Panc1 (cell line): ENCODE data around the gene SCAP.

Source experiments
- POLR2AphosphoS5 ChIP-seq: IDR thresholded peaks from 2 replicates; pipeline ENCODE4 v1.6.1; 2012; ENCODE audit warnings: mild to moderate bottlenecking, low read depth, low read length, moderate library complexity
- SIN3A ChIP-seq: IDR thresholded peaks from 2 replicates; pipeline ENCODE4 v1.6.1; 2012; ENCODE audit warnings: low read depth, mild to moderate bottlenecking, low read length, moderate library complexity, borderline replicate concordance; ENCODE audit not compliant: insufficient read depth
- TCF7L2 ChIP-seq: IDR thresholded peaks from 2 replicates; pipeline ENCODE4 v1.6.1; 2011; ENCODE audit warnings: mild to moderate bottlenecking, low read depth, low read length, inconsistent platforms
- TF ChIP-seq, protein P1 (sequence below), 2 experiments: IDR thresholded peaks; 2 replicates each; pipeline ENCODE4 v1.6.1; 2011 to 2012; ENCODE audit warnings: low read depth in 2 of 2, control low read depth in 1 of 2, low read length in 1 of 2, mild to moderate bottlenecking in 1 of 2, moderate library complexity in 1 of 2; ENCODE audit not compliant: insufficient read depth in 1 of 2
- TF ChIP-seq, protein P2 (sequence below): fragments of 450-650 bp; IDR thresholded peaks from 2 replicates; pipeline ENCODE4 v1.5.1; 2017; ENCODE audit warnings: mild to moderate bottlenecking

DNA sequence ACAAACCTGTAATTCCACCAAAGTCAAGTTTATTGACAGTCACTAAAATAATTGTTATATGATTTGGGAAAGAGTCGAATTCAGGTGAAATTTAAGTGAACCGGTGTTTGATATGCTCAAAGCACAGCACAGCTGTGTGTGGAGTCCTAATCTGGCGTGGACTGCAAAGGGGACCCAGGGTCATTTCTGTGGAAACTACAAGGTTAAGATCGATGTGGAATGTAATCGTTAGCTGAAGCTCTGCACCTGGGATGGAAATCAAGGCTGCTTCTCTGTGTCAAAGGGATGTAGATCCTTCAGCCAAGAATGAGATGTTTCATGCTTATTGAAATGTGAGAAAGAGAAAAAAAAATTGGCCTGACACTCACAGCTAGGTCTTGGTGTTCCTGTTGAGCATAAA is 39.4 kb upstream of the SCAP start:
- TF ChIP-seq, protein P1, sequence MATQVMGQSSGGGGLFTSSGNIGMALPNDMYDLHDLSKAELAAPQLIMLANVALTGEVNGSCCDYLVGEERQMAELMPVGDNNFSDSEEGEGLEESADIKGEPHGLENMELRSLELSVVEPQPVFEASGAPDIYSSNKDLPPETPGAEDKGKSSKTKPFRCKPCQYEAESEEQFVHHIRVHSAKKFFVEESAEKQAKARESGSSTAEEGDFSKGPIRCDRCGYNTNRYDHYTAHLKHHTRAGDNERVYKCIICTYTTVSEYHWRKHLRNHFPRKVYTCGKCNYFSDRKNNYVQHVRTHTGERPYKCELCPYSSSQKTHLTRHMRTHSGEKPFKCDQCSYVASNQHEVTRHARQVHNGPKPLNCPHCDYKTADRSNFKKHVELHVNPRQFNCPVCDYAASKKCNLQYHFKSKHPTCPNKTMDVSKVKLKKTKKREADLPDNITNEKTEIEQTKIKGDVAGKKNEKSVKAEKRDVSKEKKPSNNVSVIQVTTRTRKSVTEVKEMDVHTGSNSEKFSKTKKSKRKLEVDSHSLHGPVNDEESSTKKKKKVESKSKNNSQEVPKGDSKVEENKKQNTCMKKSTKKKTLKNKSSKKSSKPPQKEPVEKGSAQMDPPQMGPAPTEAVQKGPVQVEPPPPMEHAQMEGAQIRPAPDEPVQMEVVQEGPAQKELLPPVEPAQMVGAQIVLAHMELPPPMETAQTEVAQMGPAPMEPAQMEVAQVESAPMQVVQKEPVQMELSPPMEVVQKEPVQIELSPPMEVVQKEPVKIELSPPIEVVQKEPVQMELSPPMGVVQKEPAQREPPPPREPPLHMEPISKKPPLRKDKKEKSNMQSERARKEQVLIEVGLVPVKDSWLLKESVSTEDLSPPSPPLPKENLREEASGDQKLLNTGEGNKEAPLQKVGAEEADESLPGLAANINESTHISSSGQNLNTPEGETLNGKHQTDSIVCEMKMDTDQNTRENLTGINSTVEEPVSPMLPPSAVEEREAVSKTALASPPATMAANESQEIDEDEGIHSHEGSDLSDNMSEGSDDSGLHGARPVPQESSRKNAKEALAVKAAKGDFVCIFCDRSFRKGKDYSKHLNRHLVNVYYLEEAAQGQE (IDR thresholded peaks at IDR 0.05; ENCODE audit: insufficient read depth in 1 of 2, low read depth in 2 of 2, low read length in 1 of 2): no peak
- TF ChIP-seq, protein P2, sequence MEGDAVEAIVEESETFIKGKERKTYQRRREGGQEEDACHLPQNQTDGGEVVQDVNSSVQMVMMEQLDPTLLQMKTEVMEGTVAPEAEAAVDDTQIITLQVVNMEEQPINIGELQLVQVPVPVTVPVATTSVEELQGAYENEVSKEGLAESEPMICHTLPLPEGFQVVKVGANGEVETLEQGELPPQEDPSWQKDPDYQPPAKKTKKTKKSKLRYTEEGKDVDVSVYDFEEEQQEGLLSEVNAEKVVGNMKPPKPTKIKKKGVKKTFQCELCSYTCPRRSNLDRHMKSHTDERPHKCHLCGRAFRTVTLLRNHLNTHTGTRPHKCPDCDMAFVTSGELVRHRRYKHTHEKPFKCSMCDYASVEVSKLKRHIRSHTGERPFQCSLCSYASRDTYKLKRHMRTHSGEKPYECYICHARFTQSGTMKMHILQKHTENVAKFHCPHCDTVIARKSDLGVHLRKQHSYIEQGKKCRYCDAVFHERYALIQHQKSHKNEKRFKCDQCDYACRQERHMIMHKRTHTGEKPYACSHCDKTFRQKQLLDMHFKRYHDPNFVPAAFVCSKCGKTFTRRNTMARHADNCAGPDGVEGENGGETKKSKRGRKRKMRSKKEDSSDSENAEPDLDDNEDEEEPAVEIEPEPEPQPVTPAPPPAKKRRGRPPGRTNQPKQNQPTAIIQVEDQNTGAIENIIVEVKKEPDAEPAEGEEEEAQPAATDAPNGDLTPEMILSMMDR: no peak
- TF ChIP-seq SIN3A: no peak
- no peak for TF ChIP-seq POLR2AphosphoS5
- no peak for TF ChIP-seq TCF7L2
